SK-N-SH treated with all-trans-retinoic acid at 6 μM for 48 hours (cell line): Measurements from ENCODE around the gene KCND2.
"Not testable (repeated sequence)": the region's sequence is repeated elsewhere in the genome, so short reads cannot be mapped to it uniquely, and the experiment has no call there.

ENCODE experiments used
- ATAC-seq: fragments of 200-7000 bp; cut with Tn5 transposase; 3 replicates; pipeline ENCODE4 v1.9.1; 2020; ENCODE audit warnings: mild to moderate bottlenecking, moderate library complexity
- ARNTL ChIP-seq: fragments of 450-650 bp; formaldehyde crosslinking; IDR thresholded peaks from 2 replicates; pipeline ENCODE4 v1.5.0; 2020; ENCODE audit warnings: low read depth, mild to moderate bottlenecking, moderate library complexity, borderline replicate concordance
- BACH2 ChIP-seq: fragments of 250-450 bp; sonication (Bioruptor Pico); IDR thresholded peaks from 2 replicates; pipeline ENCODE4 v1.9.0; 2021; ENCODE audit warnings: mild to moderate bottlenecking, borderline replicate concordance
- CSDC2 ChIP-seq: fragments of 250-450 bp; sonication (Bioruptor Pico); IDR thresholded peaks from 2 replicates; pipeline ENCODE4 v1.5.0; 2020; ENCODE audit warnings: mild to moderate bottlenecking, moderate library complexity
- ESRRG ChIP-seq: fragments of 250-450 bp; sonication (Bioruptor Pico); IDR thresholded peaks from 2 replicates; pipeline ENCODE4 v1.6.1; 2021; ENCODE audit warnings: mild to moderate bottlenecking
- GLIS3 ChIP-seq: fragments of 250-450 bp; sonication (Bioruptor Pico); IDR thresholded peaks from 2 replicates; pipeline ENCODE4 v1.5.0; 2020; ENCODE audit warnings: mild to moderate bottlenecking, moderate library complexity
- ISL1 ChIP-seq: fragments of 250-450 bp; sonication (Bioruptor Pico); IDR thresholded peaks from 2 replicates; pipeline ENCODE4 v2.1.2; 2022; ENCODE audit warnings: mild to moderate bottlenecking, moderate library complexity
- OSR1 ChIP-seq: fragments of 250-450 bp; sonication (Bioruptor Pico); IDR thresholded peaks from 2 replicates; pipeline ENCODE4 v1.8.0; 2022; ENCODE audit warnings: moderate library complexity, mild to moderate bottlenecking, inconsistent platforms
- RARB ChIP-seq: fragments of 250-450 bp; sonication (Bioruptor Pico); IDR thresholded peaks from 2 replicates; pipeline ENCODE4 v1.8.0; 2021; ENCODE audit warnings: mild to moderate bottlenecking, moderate library complexity
- SNAI2 ChIP-seq: fragments of 250-450 bp; sonication (Bioruptor Pico); IDR thresholded peaks from 2 replicates; pipeline ENCODE4 v1.5.0; 2020; ENCODE audit warnings: mild to moderate bottlenecking, moderate library complexity
- TCF4 ChIP-seq: fragments of 250-450 bp; sonication (Bioruptor Pico); IDR thresholded peaks from 2 replicates; pipeline ENCODE4 v1.8.0; 2021; ENCODE audit warnings: mild to moderate bottlenecking, moderate library complexity, borderline replicate concordance
- ZC3H10 ChIP-seq: fragments of 250-450 bp; sonication (Bioruptor Pico); IDR thresholded peaks from 2 replicates; pipeline ENCODE4 v1.5.1; 2021; ENCODE audit warnings: mild to moderate bottlenecking, moderate library complexity
- ZFP3 ChIP-seq: fragments of 250-450 bp; sonication (Bioruptor Pico); IDR thresholded peaks from 2 replicates; pipeline ENCODE4 v1.5.0; 2020; ENCODE audit warnings: mild to moderate bottlenecking, moderate library complexity
- ZFP30 ChIP-seq: fragments of 450-650 bp; formaldehyde crosslinking; IDR thresholded peaks from 2 replicates; pipeline ENCODE4 v1.5.0; 2022; ENCODE audit warnings: mild to moderate bottlenecking, moderate library complexity
- ZNF565 ChIP-seq: fragments of 450-650 bp; formaldehyde crosslinking; conservative IDR thresholded peaks from 2 replicates; pipeline ENCODE4 v1.5.0; 2020; ENCODE audit warnings: low read depth, mild to moderate bottlenecking, moderate library complexity
- ZNF70 ChIP-seq: fragments of 450-650 bp; formaldehyde crosslinking; IDR thresholded peaks from 2 replicates; pipeline ENCODE4 v1.5.0; 2020; ENCODE audit warnings: mild to moderate bottlenecking, moderate library complexity
- ZNF8 ChIP-seq: fragments of 450-650 bp; formaldehyde crosslinking; IDR thresholded peaks from 2 replicates; pipeline ENCODE4 v1.5.0; 2020; ENCODE audit warnings: mild to moderate bottlenecking, moderate library complexity
- TF ChIP-seq, protein P1 (sequence below): fragments of 250-450 bp; sonication (Bioruptor Pico); IDR thresholded peaks from 2 replicates; pipeline ENCODE4 v1.8.0; 2020; ENCODE audit warnings: mild to moderate bottlenecking, moderate library complexity, borderline replicate concordance
- TF ChIP-seq, protein P2 (sequence below): fragments of 250-450 bp; sonication (Bioruptor Pico); IDR thresholded peaks from 2 replicates; pipeline ENCODE4 v1.5.0; 2020; ENCODE audit warnings: mild to moderate bottlenecking, moderate library complexity
- TF ChIP-seq, protein P3 (sequence below): fragments of 250-450 bp; sonication (Bioruptor Pico); IDR thresholded peaks from 2 replicates; pipeline ENCODE4 v1.5.1; 2020; ENCODE audit warnings: low read depth, mild to moderate bottlenecking, moderate library complexity
- TF ChIP-seq, protein P4 (sequence below): fragments of 250-450 bp; sonication (Bioruptor Pico); IDR thresholded peaks from 2 replicates; pipeline ENCODE4 v1.5.1; 2021; ENCODE audit warnings: mild to moderate bottlenecking, moderate library complexity
- TF ChIP-seq, protein P5 (sequence below): fragments of 250-450 bp; sonication (Bioruptor Pico); IDR thresholded peaks from 2 replicates; pipeline ENCODE4 v1.8.0; 2021; ENCODE audit warnings: low read depth, mild to moderate bottlenecking, moderate library complexity, borderline replicate concordance

Gene KCND2

DNA sequence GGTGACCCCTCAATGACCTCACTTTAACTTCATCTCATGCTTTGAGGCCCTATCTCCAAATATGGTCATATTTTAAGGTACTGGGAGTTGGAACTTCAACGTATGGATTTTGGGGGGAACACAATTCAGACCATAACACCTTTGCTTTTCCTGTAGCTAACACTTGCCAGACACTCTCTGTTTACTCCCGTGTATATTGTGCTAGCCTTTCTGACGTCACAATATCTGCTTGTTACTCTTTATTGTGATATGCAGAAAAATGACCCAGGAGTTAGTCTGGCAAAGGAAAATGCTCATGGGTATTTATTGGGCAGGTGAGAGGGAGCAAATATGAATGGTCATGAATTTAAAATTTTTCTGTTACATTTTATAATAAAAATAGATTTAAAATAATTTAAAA lies 45.7 kb upstream of the KCND2 start:
- TF ChIP-seq ZC3H10 (CRISPR knock-in tag) = no peak
- no peak for ATAC-seq

DNA sequence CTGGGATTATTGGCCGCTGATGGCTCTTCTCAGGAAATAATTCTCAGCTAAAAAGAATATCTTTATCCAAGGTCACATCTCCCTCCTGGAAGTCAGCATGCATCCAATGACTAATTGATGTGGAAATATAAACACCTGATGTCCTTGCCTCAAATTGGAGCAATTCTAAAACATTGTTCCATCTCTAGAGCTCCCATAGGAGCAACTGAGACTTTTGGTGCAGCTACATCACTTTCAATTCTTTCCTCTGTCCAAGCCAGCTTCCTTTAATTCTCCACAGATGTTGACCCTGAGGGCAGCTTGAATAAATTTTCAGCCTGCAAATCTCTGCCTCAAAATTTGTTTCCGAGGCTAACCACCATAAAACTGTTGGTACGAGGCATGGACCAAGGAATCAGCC lies 43.9 kb upstream of the KCND2 start:
- TF ChIP-seq, protein P1, sequence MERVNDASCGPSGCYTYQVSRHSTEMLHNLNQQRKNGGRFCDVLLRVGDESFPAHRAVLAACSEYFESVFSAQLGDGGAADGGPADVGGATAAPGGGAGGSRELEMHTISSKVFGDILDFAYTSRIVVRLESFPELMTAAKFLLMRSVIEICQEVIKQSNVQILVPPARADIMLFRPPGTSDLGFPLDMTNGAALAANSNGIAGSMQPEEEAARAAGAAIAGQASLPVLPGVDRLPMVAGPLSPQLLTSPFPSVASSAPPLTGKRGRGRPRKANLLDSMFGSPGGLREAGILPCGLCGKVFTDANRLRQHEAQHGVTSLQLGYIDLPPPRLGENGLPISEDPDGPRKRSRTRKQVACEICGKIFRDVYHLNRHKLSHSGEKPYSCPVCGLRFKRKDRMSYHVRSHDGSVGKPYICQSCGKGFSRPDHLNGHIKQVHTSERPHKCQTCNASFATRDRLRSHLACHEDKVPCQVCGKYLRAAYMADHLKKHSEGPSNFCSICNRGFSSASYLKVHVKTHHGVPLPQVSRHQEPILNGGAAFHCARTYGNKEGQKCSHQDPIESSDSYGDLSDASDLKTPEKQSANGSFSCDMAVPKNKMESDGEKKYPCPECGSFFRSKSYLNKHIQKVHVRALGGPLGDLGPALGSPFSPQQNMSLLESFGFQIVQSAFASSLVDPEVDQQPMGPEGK (CRISPR knock-in tag) = no peak
- TF ChIP-seq ZFP30 (CRISPR knock-in tag) (no peak), CSDC2 (CRISPR knock-in tag) (no peak), ZNF70 (no peak), ISL1 (CRISPR knock-in tag) (no peak), ZNF8 (CRISPR knock-in tag) (no peak), TCF4 (CRISPR knock-in tag) (no peak)
- TF ChIP-seq, all 23 proteins: peak for 0
- ATAC-seq = no peak

DNA sequence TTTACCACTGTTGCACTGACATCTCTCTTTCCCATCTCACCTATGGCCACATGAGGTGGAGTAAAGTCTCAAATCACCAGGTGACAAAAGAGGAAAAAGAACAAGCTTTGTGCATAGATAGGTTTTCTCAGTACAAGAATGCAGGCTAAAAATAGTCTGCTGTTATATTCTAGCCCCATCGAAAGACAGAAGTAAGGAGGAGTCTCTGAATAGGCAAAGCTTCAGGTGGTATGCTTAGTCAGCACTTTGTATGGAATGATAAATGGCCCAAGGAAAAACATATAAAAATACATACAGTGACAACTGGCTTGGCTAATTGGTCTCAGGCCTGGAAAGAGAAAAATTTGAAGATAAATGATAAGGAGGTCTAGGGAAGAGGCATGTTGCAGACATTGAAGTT lies 39.6 kb upstream of the KCND2 start:
- TF ChIP-seq TCF4 (CRISPR knock-in tag) (no peak), ZFP3 (CRISPR knock-in tag) (no peak), ZNF8 (CRISPR knock-in tag) (no peak), ZNF565 (CRISPR knock-in tag) (no peak), RARB (CRISPR knock-in tag) (no peak), SNAI2 (no peak), GLIS3 (CRISPR knock-in tag) (no peak), BACH2 (CRISPR knock-in tag) (no peak), ZNF70 (no peak), ISL1 (CRISPR knock-in tag) (no peak), OSR1 (no peak)
- TF ChIP-seq, protein P2, sequence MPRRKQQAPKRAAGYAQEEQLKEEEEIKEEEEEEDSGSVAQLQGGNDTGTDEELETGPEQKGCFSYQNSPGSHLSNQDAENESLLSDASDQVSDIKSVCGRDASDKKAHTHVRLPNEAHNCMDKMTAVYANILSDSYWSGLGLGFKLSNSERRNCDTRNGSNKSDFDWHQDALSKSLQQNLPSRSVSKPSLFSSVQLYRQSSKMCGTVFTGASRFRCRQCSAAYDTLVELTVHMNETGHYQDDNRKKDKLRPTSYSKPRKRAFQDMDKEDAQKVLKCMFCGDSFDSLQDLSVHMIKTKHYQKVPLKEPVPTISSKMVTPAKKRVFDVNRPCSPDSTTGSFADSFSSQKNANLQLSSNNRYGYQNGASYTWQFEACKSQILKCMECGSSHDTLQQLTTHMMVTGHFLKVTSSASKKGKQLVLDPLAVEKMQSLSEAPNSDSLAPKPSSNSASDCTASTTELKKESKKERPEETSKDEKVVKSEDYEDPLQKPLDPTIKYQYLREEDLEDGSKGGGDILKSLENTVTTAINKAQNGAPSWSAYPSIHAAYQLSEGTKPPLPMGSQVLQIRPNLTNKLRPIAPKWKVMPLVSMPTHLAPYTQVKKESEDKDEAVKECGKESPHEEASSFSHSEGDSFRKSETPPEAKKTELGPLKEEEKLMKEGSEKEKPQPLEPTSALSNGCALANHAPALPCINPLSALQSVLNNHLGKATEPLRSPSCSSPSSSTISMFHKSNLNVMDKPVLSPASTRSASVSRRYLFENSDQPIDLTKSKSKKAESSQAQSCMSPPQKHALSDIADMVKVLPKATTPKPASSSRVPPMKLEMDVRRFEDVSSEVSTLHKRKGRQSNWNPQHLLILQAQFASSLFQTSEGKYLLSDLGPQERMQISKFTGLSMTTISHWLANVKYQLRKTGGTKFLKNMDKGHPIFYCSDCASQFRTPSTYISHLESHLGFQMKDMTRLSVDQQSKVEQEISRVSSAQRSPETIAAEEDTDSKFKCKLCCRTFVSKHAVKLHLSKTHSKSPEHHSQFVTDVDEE = no peak
- TF ChIP-seq, protein P3, sequence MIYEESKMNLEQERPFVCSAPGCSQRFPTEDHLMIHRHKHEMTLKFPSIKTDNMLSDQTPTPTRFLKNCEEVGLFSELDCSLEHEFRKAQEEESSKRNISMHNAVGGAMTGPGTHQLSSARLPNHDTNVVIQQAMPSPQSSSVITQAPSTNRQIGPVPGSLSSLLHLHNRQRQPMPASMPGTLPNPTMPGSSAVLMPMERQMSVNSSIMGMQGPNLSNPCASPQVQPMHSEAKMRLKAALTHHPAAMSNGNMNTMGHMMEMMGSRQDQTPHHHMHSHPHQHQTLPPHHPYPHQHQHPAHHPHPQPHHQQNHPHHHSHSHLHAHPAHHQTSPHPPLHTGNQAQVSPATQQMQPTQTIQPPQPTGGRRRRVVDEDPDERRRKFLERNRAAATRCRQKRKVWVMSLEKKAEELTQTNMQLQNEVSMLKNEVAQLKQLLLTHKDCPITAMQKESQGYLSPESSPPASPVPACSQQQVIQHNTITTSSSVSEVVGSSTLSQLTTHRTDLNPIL (CRISPR knock-in tag) = no peak
- TF ChIP-seq, protein P4, sequence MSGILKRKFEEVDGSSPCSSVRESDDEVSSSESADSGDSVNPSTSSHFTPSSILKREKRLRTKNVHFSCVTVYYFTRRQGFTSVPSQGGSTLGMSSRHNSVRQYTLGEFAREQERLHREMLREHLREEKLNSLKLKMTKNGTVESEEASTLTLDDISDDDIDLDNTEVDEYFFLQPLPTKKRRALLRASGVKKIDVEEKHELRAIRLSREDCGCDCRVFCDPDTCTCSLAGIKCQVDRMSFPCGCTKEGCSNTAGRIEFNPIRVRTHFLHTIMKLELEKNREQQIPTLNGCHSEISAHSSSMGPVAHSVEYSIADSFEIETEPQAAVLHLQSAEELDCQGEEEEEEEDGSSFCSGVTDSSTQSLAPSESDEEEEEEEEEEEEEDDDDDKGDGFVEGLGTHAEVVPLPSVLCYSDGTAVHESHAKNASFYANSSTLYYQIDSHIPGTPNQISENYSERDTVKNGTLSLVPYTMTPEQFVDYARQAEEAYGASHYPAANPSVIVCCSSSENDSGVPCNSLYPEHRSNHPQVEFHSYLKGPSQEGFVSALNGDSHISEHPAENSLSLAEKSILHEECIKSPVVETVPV = no peak
- TF ChIP-seq, protein P5, sequence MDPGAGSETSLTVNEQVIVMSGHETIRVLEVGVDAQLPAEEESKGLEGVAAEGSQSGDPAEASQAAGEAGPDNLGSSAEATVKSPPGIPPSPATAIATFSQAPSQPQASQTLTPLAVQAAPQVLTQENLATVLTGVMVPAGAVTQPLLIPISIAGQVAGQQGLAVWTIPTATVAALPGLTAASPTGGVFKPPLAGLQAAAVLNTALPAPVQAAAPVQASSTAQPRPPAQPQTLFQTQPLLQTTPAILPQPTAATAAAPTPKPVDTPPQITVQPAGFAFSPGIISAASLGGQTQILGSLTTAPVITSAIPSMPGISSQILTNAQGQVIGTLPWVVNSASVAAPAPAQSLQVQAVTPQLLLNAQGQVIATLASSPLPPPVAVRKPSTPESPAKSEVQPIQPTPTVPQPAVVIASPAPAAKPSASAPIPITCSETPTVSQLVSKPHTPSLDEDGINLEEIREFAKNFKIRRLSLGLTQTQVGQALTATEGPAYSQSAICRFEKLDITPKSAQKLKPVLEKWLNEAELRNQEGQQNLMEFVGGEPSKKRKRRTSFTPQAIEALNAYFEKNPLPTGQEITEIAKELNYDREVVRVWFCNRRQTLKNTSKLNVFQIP = no peak
- ATAC-seq = no peak

DNA sequence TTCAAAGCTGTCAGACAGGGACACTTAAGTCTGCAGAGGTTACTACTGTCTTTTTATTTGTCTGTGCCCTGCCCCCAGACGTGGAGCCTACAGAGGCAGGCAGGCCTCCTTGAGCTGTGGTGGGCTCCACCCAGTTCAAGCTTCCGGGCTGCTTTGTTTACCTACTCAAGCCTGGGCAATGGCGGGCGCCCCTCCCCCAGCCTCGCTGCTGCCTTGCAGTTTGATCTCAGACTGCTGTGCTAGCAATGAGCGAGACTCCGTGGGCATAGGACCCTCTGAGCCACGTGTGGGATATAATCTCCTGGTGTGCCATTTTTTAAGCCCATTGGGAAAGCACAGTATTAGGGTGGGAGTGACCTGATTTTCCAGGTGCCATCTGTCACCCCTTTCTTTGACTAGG lies 32.6 kb upstream of the KCND2 start:
- not testable (repeated sequence) for ATAC-seq

DNA sequence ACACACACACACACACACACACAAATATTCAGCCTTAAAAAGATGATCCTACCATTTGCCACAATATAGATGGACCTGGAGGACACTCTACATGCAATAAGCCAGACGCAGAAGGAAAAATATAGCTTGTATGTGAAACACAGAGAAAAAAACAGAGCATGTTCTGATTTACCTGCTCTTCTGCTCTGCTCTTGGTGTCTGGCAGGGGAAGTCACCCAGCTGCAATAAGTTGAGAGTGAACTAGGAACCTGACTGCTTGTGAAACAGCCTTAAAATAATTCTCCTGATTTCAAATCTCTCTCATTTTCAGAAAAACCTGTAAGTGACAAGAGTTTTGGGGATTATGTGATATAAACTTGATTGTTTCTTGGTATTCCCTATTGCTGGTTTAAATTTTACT lies 31.0 kb upstream of the KCND2 start:
- TF ChIP-seq, protein P3 (CRISPR knock-in tag) = no peak
- TF ChIP-seq ESRRG (CRISPR knock-in tag) (no peak), ISL1 (CRISPR knock-in tag) (no peak), ZFP3 (CRISPR knock-in tag) (no peak), ZC3H10 (CRISPR knock-in tag) (no peak), OSR1 (no peak), GLIS3 (CRISPR knock-in tag) (no peak), ARNTL (CRISPR knock-in tag) (no peak), SNAI2 (no peak)
- no peak for ATAC-seq
